NCI-H2081 (cell line): ENCODE results near the gene SH3D21.

Experiments
- DNase-seq, 2 experiments: peaks; one replicate each; lab custom pipeline; 2025; lab: John Stamatoyannopoulos, UW

Gene SH3D21

GRCh38 chr1:36330940-36331339 is 24.8 kb downstream of the SH3D21 start:
- no peak for DNase-seq

- DNase-seq, result no peak
Measured at GRCh38 chr1:36337830-36338229, 31.7 kb downstream of the SH3D21 start.

GRCh38 chr1:36339215-36339614 is 33.0 kb downstream of the SH3D21 start:
- no peak for DNase-seq

GRCh38 chr1:36339615-36340014 is 33.4 kb downstream of the SH3D21 start:
- no peak for DNase-seq

GRCh38 chr1:36341626-36342320 is 35.6 kb downstream of the SH3D21 start:
- no peak for DNase-seq

GRCh38 chr1:36342426-36343185 is 36.4 kb downstream of the SH3D21 start:
- peak in 1 of 2 experiments; percentile 17 for DNase-seq

GRCh38 chr1:36343651-36344394 is 37.7 kb downstream of the SH3D21 start:
- DNase-seq, result no peak

GRCh38 chr1:36344395-36344680 is 38.2 kb downstream of the SH3D21 start:
- DNase-seq, result no peak

GRCh38 chr1:36345353-36345752 is 39.2 kb downstream of the SH3D21 start:
- DNase-seq, result no peak

GRCh38 chr1:36346741-36347370 is 40.7 kb downstream of the SH3D21 start:
- no peak for DNase-seq

GRCh38 chr1:36349241-36349671 is 43.1 kb downstream of the SH3D21 start:
- DNase-seq, result no peak

- DNase-seq, result no peak
Measured at GRCh38 chr1:36349839-36350238, 43.7 kb downstream of the SH3D21 start.

GRCh38 chr1:36350659-36351226 is 44.6 kb downstream of the SH3D21 start:
- no peak for DNase-seq

GRCh38 chr1:36351227-36351977 is 45.2 kb downstream of the SH3D21 start:
- no peak for DNase-seq

GRCh38 chr1:36352125-36352909 is 46.1 kb downstream of the SH3D21 start:
- DNase-seq, result no peak

GRCh38 chr1:36352910-36353878 is 47.0 kb downstream of the SH3D21 start:
- no peak for DNase-seq

GRCh38 chr1:36354486-36354885 is 48.3 kb downstream of the SH3D21 start:
- DNase-seq, result no peak

GRCh38 chr1:36355811-36356210 is 49.6 kb downstream of the SH3D21 start:
- no peak for DNase-seq

GRCh38 chr1:36358514-36359084 is 52.4 kb downstream of the SH3D21 start:
- no peak for DNase-seq
